Liver (tissue), 9 donors: Measurements from ENCODE around the gene UGT1A8. TPM values are rescaled to one million over a fixed set of nuclear protein-coding genes. Genes with fewer than 3 reads are reported as not detected.

Experiments
- DNase-seq: peaks from one replicate; pipeline ENCODE4 v3.0.0-alpha.2; 2017; ENCODE audit warnings: low spot score
- H3K27ac ChIP-seq, 2 donors: one replicate each; pipeline ENCODE4 v1.7.0; 2013; ENCODE audit warnings: inconsistent platforms in 2 of 2, low read length in 2 of 2, control low read depth in 1 of 2, low read depth in 1 of 2, mild to moderate bottlenecking in 1 of 2
- H3K27me3 ChIP-seq, 4 donors: one replicate each; pipeline versions ENCODE4 v1.6.1 to v1.7.0; 2013; ENCODE audit warnings: low read length in 3 of 4, inconsistent platforms in 1 of 4, mild to moderate bottlenecking in 1 of 4, moderate library complexity in 1 of 4; ENCODE audit not compliant: control insufficient read depth in 4 of 4, insufficient read depth in 4 of 4
- H3K36me3 ChIP-seq, 4 donors: one replicate each; pipeline versions ENCODE4 v1.6.1 to v1.7.0; 2013; ENCODE audit warnings: low read length in 3 of 4, mild to moderate bottlenecking in 3 of 4, low read depth in 1 of 4, moderate library complexity in 1 of 4; ENCODE audit not compliant: control insufficient read depth in 4 of 4, insufficient read depth in 3 of 4
- H3K4me1 ChIP-seq, 4 donors: one replicate each; pipeline versions ENCODE4 v1.6.1 to v1.7.0; 2013; ENCODE audit warnings: low read length in 3 of 4, mild to moderate bottlenecking in 3 of 4, moderate library complexity in 1 of 4; ENCODE audit not compliant: control insufficient read depth in 4 of 4, insufficient read depth in 4 of 4
- H3K4me3 ChIP-seq, 3 donors: one replicate each; pipeline versions ENCODE4 v1.6.1 to v1.7.0; 2013; ENCODE audit warnings: low read length in 3 of 3, control low read depth in 1 of 3, low read depth in 1 of 3, mild to moderate bottlenecking in 1 of 3
- H3K9ac ChIP-seq, 2 donors: one replicate each; pipeline ENCODE4 v1.7.0; 2013; ENCODE audit warnings: low read length in 2 of 2, mild to moderate bottlenecking in 2 of 2, moderate library complexity in 2 of 2, control low read depth in 1 of 2, low read depth in 1 of 2
- H3K9me3 ChIP-seq, 4 donors: one replicate each; pipeline versions ENCODE4 v1.6.1 to v1.7.0; 2013; ENCODE audit warnings: low read length in 3 of 4; ENCODE audit not compliant: control insufficient read depth in 4 of 4
- EGR1 ChIP-seq, 2 donors: IDR thresholded peaks; 2 replicates each; pipeline ENCODE4 v1.6.1; 2016 to 2018; ENCODE audit warnings: antibody characterized with exemption in 2 of 2, low read depth in 2 of 2
- FOXA1 ChIP-seq: IDR thresholded peaks from 2 replicates; pipeline ENCODE4 v1.6.1; 2016; ENCODE audit warnings: antibody characterized with exemption
- FOXA2 ChIP-seq: IDR thresholded peaks from 2 replicates; pipeline ENCODE4 v1.6.1; 2016; ENCODE audit warnings: antibody characterized with exemption
- GABPA ChIP-seq, 2 donors: IDR thresholded peaks in 1 of 2; conservative IDR thresholded peaks in 1 of 2; 2 replicates each; pipeline ENCODE4 v1.6.1; 2016; ENCODE audit warnings: antibody characterized with exemption in 2 of 2, mild to moderate bottlenecking in 1 of 2, moderate library complexity in 1 of 2
- HNF4A ChIP-seq, 2 donors: conservative IDR thresholded peaks; 2 replicates each; pipeline ENCODE4 v1.6.1; 2016; ENCODE audit warnings: antibody characterized with exemption in 2 of 2, mild to moderate bottlenecking in 2 of 2
- HNF4G ChIP-seq: IDR thresholded peaks from 2 replicates; pipeline ENCODE4 v1.6.1; 2016; ENCODE audit warnings: antibody characterized with exemption
- JUND ChIP-seq, 2 donors: IDR thresholded peaks; 2 replicates each; pipeline ENCODE4 v1.6.1; 2016; ENCODE audit warnings: antibody characterized with exemption in 2 of 2
- MAX ChIP-seq: IDR thresholded peaks from 2 replicates; pipeline ENCODE4 v1.6.1; 2016; ENCODE audit warnings: antibody characterized with exemption
- NR2F2 ChIP-seq: IDR thresholded peaks from 2 replicates; pipeline ENCODE4 v1.6.1; 2016; ENCODE audit warnings: antibody characterized with exemption
- RAD21 ChIP-seq, 2 donors: IDR thresholded peaks; 2 replicates each; pipeline ENCODE4 v1.6.1; 2016; ENCODE audit warnings: antibody characterized with exemption in 2 of 2, mild to moderate bottlenecking in 2 of 2
- REST ChIP-seq: IDR thresholded peaks from 2 replicates; pipeline ENCODE4 v1.6.1; 2016; ENCODE audit warnings: antibody characterized with exemption, mild to moderate bottlenecking
- RXRA ChIP-seq, 2 donors: IDR thresholded peaks; 2 replicates each; pipeline ENCODE4 v1.6.1; 2017 to 2018; ENCODE audit warnings: antibody characterized with exemption in 2 of 2, mild to moderate bottlenecking in 1 of 2
- SP1 ChIP-seq: IDR thresholded peaks from 2 replicates; pipeline ENCODE4 v1.6.1; 2018; ENCODE audit warnings: antibody characterized with exemption, mild to moderate bottlenecking
- TAF1 ChIP-seq: conservative IDR thresholded peaks from 2 replicates; pipeline ENCODE4 v1.6.1; 2016; ENCODE audit warnings: antibody characterized with exemption, mild to moderate bottlenecking
- YY1 ChIP-seq: IDR thresholded peaks from 2 replicates; pipeline ENCODE4 v1.6.1; 2016; ENCODE audit warnings: antibody characterized with exemption, mild to moderate bottlenecking
- ZBTB33 ChIP-seq: IDR thresholded peaks from 2 replicates; pipeline ENCODE4 v1.6.1; 2016; ENCODE audit warnings: antibody characterized with exemption
- WGBS: extraction: QIAGEN DNeasy Blood & Tissue Kit; methylation state at CpG from one replicate; pipeline ENCODE4 v1.1.7; 2013; 5-methylcytosine and 5-hydroxymethylcytosine counted together
- polyA plus RNA-seq, 2 donors: library from polyadenylated mRNA; stranded (reverse) in 1 of 2; unstranded in 1 of 2; fragments of 200-250 nt in 1 of 2; fragments of >200 nt in 1 of 2; fragmentation: Nextera tagmentation in 1 of 2; extraction: Ambion mirVana in 1 of 2; gene quantifications; one replicate each; pipeline versions ENCODE4 v1.2.1 to v1.2.3, GENCODE V29; 2013 to 2015
- total RNA-seq, 2 donors: library from RNA; depleted of rRNA; stranded (reverse); fragments of >200 nt; gene quantifications; one replicate each; pipeline ENCODE4 v1.2.3, GENCODE V29; 2014
- TF ChIP-seq, protein P1 (sequence below): fragments of 150-350 bp; IDR thresholded peaks from 2 replicates; pipeline ENCODE4 v1.5.1; 2017; ENCODE audit warnings: improper control_type of control experiment, low read depth, low read length; ENCODE audit not compliant: missing input control
- TF ChIP-seq, protein P2 (sequence below): IDR thresholded peaks from 2 replicates; pipeline ENCODE4 v1.6.1; 2016; ENCODE audit warnings: antibody characterized with exemption
- donor health status: healthy.
- donor health status: healthy.
- donor health status: healthy.
- donor health status: healthy.
- donor health status: healthy.

The UGT1A8 gene
- total and polyA plus RNA-seq, 4 donors: 0.17 to 0.51 (median 0.48) TPM; not detected in 1

DNA sequence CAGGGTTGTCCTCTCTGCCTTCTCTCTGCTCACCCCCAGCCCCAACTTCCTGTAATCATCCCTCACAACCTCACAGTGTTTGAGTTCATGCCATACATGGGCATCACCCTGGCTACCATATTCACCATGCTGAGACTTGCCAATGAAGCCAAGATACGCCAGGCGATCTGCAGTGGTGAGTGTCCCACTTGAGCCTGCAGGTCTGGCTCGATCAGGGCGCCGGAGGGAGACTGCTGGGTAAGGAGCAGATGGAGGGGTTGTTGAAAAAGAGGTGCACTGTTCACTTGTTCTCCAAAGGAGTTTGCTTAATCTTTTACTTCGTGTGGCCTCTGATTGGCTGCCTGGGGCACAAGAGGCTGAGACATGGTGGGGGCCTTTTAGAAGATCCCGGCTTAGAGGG is 175.3 kb downstream of the UGT1A8 start:
- Histone ChIP-seq H3K27me3 (no peaks in the 10 kb centered on the region), H3K4me1 (no peaks in the 10 kb centered on the region), H3K4me3 (no peak overlapping the region), H3K36me3 (no peaks in the 10 kb centered on the region), H3K27ac (no peak overlapping the region), H3K9me3 (no peaks in the 10 kb centered on the region), H3K9ac (no peak overlapping the region)
- TF ChIP-seq MAX: no peak
- DNase-seq: no peak
- 92% methylated on average over 7 of the region's 7 CpGs for WGBS

DNA sequence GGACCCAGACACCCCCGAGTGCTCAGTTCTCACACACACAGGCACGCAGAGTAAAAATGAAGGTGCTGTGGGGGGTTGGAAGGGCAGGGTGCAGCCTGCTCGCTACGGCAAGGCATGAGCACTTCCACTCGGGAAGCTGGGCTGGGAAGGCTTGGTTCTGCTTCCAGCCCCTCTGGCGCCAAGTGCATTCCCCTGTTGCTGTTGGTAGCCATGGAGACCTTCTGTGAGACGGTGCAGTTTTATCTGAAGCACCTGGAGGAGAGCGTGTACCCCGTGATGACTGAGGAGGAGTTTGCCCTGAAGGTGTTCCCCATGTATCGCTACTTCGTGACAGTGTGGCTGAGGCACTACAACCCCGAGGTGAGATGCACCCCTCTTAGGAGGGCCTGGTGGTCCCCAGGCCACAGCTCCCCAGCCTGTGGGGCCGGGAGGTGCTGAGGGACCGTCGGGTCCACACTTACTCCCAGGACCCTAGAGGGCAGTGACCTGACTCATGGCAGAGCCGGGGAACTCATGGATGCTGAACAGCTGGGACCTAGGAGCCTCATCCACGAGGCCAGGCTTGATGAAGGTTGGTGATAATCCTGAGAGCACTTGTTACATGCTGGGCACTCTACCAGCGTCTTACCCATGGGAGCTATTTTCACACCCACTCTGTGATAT is 176.2 kb downstream of the UGT1A8 start:
- Histone ChIP-seq H3K27ac (no peak overlapping the region), H3K9me3 (no peaks in the 10 kb centered on the region), H3K4me3 (no peak overlapping the region), H3K4me1 (no peaks in the 10 kb centered on the region), H3K9ac (no peak overlapping the region), H3K27me3 (no peaks in the 10 kb centered on the region), H3K36me3 (no peaks in the 10 kb centered on the region)
- WGBS: 89% methylated on average over 18 of the region's 18 CpGs
- DNase-seq: no peak
- TF ChIP-seq FOXA1 (no peak), HNF4A (conservative IDR thresholded peaks at IDR 0.05) (no peak), MAX (no peak), YY1 (no peak), SP1 (no peak), EGR1 (IDR thresholded peaks at IDR 0.05; ENCODE audit: low read depth in 2 of 2) (no peak), TAF1 (no peak), JUND (IDR thresholded peaks at IDR 0.05) (no peak), REST (no peak), FOXA2 (no peak), RXRA (IDR thresholded peaks at IDR 0.05) (no peak), GABPA (IDR thresholded peaks at IDR 0.05 in 1 of 2, conservative IDR thresholded peaks at IDR 0.05 in 1 of 2) (no peak), RAD21 (IDR thresholded peaks at IDR 0.05) (no peak), ZBTB33 (no peak), NR2F2 (no peak), HNF4G (no peak)
- TF ChIP-seq, protein P1, sequence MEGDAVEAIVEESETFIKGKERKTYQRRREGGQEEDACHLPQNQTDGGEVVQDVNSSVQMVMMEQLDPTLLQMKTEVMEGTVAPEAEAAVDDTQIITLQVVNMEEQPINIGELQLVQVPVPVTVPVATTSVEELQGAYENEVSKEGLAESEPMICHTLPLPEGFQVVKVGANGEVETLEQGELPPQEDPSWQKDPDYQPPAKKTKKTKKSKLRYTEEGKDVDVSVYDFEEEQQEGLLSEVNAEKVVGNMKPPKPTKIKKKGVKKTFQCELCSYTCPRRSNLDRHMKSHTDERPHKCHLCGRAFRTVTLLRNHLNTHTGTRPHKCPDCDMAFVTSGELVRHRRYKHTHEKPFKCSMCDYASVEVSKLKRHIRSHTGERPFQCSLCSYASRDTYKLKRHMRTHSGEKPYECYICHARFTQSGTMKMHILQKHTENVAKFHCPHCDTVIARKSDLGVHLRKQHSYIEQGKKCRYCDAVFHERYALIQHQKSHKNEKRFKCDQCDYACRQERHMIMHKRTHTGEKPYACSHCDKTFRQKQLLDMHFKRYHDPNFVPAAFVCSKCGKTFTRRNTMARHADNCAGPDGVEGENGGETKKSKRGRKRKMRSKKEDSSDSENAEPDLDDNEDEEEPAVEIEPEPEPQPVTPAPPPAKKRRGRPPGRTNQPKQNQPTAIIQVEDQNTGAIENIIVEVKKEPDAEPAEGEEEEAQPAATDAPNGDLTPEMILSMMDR: no peak
- TF ChIP-seq, protein P2, sequence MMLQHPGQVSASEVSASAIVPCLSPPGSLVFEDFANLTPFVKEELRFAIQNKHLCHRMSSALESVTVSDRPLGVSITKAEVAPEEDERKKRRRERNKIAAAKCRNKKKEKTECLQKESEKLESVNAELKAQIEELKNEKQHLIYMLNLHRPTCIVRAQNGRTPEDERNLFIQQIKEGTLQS: no peak
